GM18511 (cell line): Measurements from ENCODE around the gene C3.

Experiments used
- ATAC-seq: cut with Tn5 transposase; IDR thresholded peaks from one replicate; pipeline ENCODE4 v1.9.1; 2021; ENCODE audit warnings: mild to moderate bottlenecking, moderate library complexity; ENCODE audit not compliant: unreplicated experiment

Gene C3

DNA sequence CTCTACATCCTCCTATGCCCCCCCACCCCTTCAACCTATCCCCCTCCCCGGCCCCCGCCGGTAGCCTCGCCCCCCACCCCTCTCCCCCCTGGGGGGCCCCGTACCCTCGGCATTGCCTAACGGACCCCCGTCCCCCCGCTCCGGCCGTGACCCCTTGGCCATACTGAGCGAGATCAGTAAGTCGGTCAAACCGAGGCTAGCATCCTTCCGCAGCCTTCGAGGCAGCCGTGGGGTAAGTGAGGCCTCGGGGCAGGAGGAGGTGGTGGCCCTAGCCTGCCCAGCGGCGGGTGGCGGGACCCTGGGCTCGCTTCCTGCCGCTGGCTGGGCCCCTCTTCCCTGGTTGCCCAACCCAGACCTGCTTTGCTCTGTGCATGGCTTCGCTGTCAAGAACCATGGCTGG, 25.5 kb upstream of the C3 start:
- ATAC-seq: no peak

DNA sequence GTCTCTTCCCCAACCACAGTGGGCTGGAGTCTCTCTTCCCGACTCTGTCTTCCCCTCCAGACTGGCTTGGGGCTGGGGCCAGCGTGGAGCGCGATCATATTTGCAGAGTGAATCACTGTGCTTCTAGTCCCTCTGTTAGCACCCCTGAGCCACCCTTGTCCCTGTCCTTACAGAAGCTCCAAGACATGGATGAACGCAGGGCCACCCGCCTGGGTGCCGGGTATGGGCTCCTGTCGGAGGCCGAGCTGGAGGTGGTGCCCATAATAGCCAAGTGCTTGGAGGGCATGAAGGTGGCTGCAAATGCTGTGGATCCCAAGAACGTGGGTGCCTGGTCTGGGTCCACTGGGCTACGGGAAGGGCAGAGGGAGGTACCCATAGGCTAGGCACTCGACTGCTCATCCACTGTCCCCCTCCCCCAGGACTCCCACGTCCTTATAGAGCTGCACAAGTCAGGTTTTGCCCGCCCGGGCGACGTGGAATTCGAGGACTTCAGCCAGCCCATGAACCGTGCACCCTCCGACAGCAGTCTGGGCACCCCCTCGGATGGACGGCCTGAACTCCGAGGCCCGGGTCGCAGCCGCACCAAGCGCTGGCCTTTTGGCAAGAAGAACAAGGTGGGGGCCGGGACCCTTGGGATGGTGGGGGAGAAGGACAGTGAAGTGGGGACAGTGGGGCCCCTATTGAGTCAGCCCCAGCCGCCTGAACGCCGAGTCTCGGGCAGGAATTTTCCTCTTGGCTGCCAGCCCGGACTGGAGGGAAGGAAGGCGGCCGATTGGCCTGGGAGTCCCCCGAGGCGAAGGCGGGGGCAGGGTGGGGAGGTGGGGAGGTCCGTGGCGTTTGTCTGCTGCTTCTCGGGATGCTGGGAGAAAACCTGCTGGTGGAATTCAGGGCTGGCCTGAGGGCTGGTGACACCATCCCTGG, 24.2 kb upstream of the C3 start:
- no peak for ATAC-seq

- no peak for ATAC-seq
Observed at GRCh38 chr19:6743714-6744380, 23.4 kb upstream of the C3 start.

DNA sequence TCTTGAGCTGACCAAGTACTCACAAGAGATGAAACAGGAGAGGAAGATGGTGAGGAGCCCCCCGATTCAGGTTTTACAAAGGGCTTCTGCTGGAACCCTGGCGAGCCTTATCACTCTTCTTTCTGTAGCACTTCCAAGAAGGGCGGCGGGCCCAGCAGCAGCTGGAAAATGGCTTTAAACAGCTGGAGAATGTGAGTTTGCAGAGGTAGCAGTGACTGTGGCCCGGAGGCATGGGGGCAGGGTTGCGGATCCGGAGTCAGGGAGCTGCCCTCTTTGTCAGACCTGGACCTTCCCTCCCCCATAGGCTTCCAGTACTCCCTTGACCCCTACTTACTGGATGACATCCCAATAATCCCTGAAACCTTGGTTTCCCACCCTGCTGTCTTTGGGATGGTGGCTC, 22.6 kb upstream of the C3 start:
- no peak for ATAC-seq

DNA sequence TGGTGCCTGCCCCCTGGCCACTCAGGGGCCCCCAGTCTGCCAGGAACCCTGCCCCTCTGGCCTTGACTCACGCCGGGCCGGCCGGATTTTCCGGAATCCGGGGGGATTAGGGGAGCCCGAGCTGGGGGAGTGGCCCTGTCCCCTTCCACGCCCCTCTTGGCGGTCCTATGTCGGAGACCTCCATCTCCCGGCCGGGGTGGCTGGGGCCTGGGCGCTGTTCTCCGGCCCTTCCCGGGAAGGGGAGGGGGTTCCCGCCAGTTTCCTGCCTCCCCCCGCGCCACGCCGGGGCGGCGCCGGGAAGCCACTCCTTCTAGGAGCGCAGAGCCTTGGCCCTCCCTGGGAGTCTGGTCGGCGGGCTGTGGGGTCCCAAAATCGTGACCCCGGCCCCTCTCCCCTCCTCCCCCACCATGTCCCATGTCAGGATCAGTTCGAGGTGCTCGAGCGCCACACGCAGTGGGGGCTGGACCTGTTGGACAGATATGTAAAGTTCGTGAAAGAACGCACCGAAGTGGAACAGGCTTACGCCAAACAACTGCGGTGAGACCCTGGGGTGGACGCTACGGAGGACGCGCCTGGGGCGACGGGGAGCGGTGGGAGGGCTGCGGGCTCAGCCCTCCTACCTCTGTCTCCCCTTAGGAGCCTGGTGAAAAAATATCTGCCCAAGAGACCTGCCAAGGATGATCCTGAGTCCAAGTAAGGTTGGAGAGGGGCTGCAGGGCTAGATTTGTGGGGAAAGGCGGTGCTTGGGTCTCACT, 20.3 kb upstream of the C3 start:
- ATAC-seq: no peak

GRCh38 chr19:6739883-6740588, 19.6 kb upstream of the C3 start:
- ATAC-seq: no peak

DNA sequence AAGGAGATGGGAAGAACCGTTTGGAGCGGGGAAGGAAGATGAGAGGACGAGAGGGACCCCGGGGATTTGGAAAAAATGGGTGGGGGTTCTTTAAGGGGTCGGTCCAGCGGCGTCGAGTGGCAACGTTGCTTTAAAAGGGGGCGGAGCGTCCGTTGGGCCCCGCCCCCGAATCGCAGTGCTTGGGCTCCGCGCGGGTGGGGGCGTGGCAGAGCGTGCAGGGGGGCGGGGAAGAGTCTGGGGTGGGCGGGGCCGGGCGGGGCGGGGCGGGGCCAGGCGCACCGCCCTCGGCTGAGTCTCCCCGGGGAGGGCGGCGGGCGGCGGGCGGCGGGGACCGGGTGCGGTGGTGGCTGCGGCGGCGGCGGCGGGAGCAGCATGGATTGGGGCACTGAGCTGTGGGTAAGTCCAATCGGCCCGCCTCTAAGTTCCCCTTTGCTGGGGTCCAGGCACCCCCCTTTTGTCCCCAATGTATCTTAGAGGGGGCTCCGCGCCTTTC, 19.0 kb upstream of the C3 start, which contains the start of gene TRIP10:
TSS of gene TRIP10 (plus strand) at position 291 of the 493 bp plus-strand sequence. CDS start at position 373, 82 bp downstream.
- no peak for ATAC-seq

GRCh38 chr19:6738787-6739389, 18.4 kb upstream of the C3 start:
- ATAC-seq: no peak

GRCh38 chr19:6737873-6738786, 17.7 kb upstream of the C3 start:
- peak; percentile 3 for ATAC-seq

- ATAC-seq: peak; percentile 68
Observed at GRCh38 chr19:6737284-6737872, 16.9 kb upstream of the C3 start, which contains the start of gene GPR108. Gene GPR108 (minus strand): TSS chr19:6737580. CDS start chr19:6737576, 4 bp downstream.

- no peak for ATAC-seq
Observed at GRCh38 chr19:6736917-6737283, 16.4 kb upstream of the C3 start.

DNA sequence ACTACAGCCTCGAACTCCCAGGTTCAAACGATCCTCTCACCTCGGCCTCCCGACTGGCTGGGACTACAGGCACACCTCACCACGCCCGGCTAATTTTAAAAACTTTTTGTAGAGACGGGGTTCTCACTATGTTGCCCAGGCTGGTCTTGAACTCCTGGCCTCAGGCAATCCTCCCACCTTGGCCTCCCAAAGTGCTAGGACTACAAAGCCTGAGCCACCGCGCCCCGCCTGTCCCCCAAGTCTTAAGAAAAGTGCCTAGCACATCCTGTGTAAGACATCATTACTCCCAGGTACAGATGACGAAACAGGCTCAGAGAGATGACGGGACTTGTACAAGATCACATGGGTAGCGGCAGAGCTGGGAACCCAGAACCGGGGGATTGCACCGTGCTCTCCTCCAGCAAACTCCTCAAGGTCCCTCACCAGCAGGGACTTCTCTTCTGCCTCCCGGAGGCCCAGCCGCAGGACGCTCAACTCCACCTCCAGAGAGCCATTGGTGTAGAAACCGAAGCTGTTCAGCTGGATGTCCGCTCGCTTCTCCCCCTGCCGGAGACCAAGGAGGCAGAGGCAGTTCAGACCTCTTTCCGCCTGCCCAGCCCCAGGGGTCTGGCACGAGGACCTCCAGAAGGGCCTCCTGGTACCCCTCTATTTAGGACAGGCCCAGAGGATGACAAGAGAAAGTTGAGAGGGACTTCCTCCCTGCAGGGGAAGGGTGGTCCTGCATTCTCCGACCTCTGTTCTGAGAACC, 15.9 kb upstream of the C3 start:
- no peak for ATAC-seq

DNA sequence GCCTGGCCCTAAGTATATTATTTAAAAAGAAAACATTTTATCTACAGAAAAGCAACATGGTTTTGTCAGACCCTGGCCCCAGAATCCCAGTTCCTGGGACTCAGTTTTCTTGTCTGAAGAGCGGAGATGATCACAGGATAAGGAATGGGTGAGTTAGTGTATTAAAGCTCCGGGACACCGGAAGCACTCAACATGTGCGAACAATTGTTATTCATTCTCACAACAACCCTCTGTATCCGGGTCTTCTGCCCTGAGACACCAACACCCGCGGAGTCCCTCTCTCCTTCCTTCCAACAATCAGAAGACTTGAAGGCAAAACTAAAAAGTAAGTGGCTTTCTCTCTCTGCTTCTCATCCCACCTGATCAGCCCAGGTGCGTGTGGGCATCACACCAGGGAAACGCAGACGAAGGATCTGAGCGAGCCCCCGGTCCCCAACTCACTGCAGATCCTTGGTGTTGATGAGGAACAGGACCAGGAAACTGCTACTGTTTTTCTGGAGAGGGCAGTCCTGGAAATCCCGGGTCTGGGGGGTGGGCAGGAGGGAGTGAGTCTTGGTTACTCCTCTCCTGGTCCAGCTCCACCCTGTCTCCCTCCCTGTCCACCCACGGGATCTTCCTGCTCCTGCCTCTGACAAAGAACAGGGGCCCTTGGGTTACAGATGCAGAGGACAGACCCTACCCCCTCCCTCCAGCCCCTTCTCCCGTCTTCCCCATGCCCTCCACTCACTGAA, 14.9 kb upstream of the C3 start:
- ATAC-seq: no peak

DNA sequence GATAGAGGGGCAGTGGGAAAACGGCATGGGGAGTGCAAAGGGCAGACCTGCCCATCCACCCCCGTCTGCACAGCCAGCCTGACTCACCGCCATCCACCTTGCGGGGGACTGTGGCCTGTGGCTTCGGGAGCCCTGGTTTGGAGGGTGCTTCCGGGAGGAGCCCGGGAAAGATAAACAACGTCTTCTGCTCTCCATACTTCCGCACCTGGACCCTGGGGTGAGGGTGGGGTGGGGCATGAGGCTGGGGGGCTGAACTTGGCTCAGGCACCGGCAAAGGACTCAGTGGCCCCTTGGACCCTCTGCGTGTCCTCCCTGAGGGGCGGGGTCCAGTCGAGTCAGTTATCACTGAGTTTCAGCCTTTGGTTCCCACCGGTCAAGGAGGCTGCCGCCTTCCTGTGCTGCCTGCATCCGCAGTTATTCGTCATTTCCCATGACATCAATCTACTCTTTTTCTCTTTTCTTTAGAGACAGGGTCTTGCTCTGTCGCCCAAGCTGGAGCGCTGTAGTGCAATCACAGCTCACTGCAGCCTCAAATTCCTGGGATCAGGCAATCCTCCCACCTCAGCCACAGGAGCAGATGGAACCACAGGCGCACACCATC, 13.7 kb upstream of the C3 start:
- no peak for ATAC-seq

- ATAC-seq: no peak
Observed at GRCh38 chr19:6733338-6734095, 13.1 kb upstream of the C3 start.

DNA sequence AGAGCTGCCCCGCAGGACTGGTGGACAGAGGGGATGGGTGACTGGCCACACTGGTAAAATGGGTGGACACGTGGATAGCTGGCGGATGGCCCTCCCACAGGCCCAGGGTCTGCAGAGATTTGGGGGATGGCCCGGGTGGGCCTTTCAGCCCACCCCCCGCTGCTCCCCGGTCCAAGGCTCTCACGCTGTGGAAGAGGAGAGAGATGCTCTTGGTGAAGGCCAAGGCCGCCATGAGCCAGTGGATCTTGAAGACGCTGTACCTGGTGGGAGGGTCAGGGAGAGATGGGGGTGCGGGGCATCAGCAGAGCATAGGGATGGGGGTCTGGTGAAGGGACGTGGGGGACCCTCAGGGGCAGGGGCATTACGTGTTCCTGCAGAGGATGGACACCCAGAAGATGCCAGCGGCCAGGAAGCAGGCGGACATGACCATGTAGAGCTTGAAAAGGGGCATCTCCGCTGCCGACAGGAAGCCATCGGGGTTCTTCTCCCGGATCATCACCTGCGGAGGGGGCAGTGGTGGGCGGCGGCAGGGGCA, 12.4 kb upstream of the C3 start:
- no peak for ATAC-seq
